Heart left ventricle (tissue), 16 donors: ENCODE measurements around the gene WARS2. TPM values are rescaled to one million over a fixed set of nuclear protein-coding genes. Genes with fewer than 3 reads are reported as not detected.

ENCODE experiments used
- ATAC-seq, 4 donors: fragments of 200-7000 bp; cut with Tn5 transposase; one replicate each; pipeline ENCODE4 v1.9.1; 2020 to 2022; ENCODE audit warnings: moderate library complexity in 4 of 4, mild to moderate bottlenecking in 3 of 4, moderate number of reproducible peaks in 1 of 4
- DNase-seq, 5 donors: peaks; one replicate each; pipeline ENCODE4 v3.0.0-alpha.2; 2020
- H3K27ac ChIP-seq, 12 donors: fragments of 200-600 bp; sonication (generic) in 4 of 12; one replicate each; pipeline versions ENCODE4 v1.5.0 to v1.8.0; 2016 to 2022; ENCODE audit warnings: mild to moderate bottlenecking in 2 of 12
- H3K27me3 ChIP-seq, 9 donors: fragments of 200-600 bp; sonication (generic) in 2 of 9; one replicate each; pipeline versions ENCODE4 v1.5.1 to v1.8.0; 2016 to 2022; ENCODE audit warnings: mild to moderate bottlenecking in 3 of 9
- H3K36me3 ChIP-seq, 9 donors: fragments of 200-600 bp; sonication (generic) in 2 of 9; one replicate each; pipeline versions ENCODE4 v1.5.0 to v1.8.0; 2018 to 2022; ENCODE audit warnings: mild to moderate bottlenecking in 2 of 9
- H3K4me1 ChIP-seq, 12 donors: fragments of 200-600 bp; sonication (generic) in 4 of 12; one replicate each; pipeline versions ENCODE4 v1.5.0 to v1.8.0; 2016 to 2022; ENCODE audit warnings: mild to moderate bottlenecking in 3 of 12
- H3K4me3 ChIP-seq, 12 donors: fragments of 200-600 bp; sonication (generic) in 4 of 12; one replicate each; pipeline versions ENCODE4 v1.5.0 to v1.8.0; 2017 to 2022; ENCODE audit warnings: mild to moderate bottlenecking in 9 of 12, moderate library complexity in 4 of 12
- H3K9me3 ChIP-seq, 12 donors: fragments of 200-600 bp; sonication (generic) in 4 of 12; one replicate each; pipeline versions ENCODE4 v1.5.0 to v1.8.0; 2016 to 2022; ENCODE audit warnings: mild to moderate bottlenecking in 1 of 12
- CTCF ChIP-seq, 12 donors: fragments of 200-600 bp; sonication (generic) in 4 of 12; IDR thresholded peaks; one replicate each; pipeline versions ENCODE4 v1.5.0 to v1.8.0; 2018 to 2022; ENCODE audit warnings: antibody characterized with exemption in 12 of 12, mild to moderate bottlenecking in 5 of 12
- POLR2A ChIP-seq, 2 donors: fragments of 450-650 bp; IDR thresholded peaks; one replicate each; pipeline ENCODE4 v1.6.1; 2017; ENCODE audit warnings: antibody characterized with exemption in 2 of 2, mild to moderate bottlenecking in 2 of 2, moderate library complexity in 2 of 2
- WGBS, 4 donors: extraction: QIAGEN DNeasy Blood & Tissue Kit in 2 of 4; methylation state at CpG; one replicate each; pipeline versions ENCODE4 v1.1.5 to v1.1.7; 2013 to 2018; 5-methylcytosine and 5-hydroxymethylcytosine counted together
- intact Hi-C, 10 donors: fragments of 100-400 bp; cut with DNase I; formaldehyde crosslinking; loops; one replicate each; pipeline versions ENCODE4 v1.11.1 to v1.14.2; 2022
- polyA plus RNA-seq, 2 donors: library from polyadenylated mRNA; stranded (reverse); fragments of 200-250 nt; gene quantifications; one replicate each; pipeline ENCODE4 v1.2.3, GENCODE V29; 2013
- total RNA-seq, 9 donors: library from RNA; depleted of rRNA in 2 of 9; stranded (reverse); fragments of >200 nt in 2 of 9; fragmentation: NEBNext Ultra II Directional in 3 of 9; extraction: Animal tissue kit (Norgen Biotek cat#: 25700) in 3 of 9; gene quantifications; one replicate each; pipeline versions ENCODE4 v1.1.0 to v1.2.4, GENCODE V29; 2016 to 2023
- donor health status: ischemic (EF 13 %, LVEDD 7.1; RV severe dilation, severe dysfunction).
- donor health status: healthy with polysubstance abuse.
- donor health status: DM: no; HTN: yes; CAD: no.
- donor health status: DM: no; HTN: no; CAD: no.
- donor health status: ischemic (EF 25% LVEDD 6.9; RV normal size, moderate dysfunction).
- donor health status: ischemic (EF 25% LVEDD 5.7; RV mildly dilated, moderate dysfunction).
- donor health status: healthy.
- donor health status: DM: yes; HTN: yes; CAD: no.
- donor health status: ischemic (EF 35%, LVEDD 5.7; RV mildly dilated, moderate dysfunction).
- donor health status: nonischemic (EF 11% LVEDD 7.7; RV severe dilation, severe dysfunction).
- donor health status: DM: yes; HTN: yes; CAD: no.
- donor health status: PGD.
- donor health status: ischemic (EF 29% LVEDD 5.4; RV normal size, mild dysfunction).
- donor health status: nonischemic (EF 23%, LVEDD 6.1; RV moderate dilation, normal function).

The WARS2 gene
- total and polyA plus RNA-seq, 11 donors = 3.9 to 15.5 (median 11.9) TPM

DNA sequence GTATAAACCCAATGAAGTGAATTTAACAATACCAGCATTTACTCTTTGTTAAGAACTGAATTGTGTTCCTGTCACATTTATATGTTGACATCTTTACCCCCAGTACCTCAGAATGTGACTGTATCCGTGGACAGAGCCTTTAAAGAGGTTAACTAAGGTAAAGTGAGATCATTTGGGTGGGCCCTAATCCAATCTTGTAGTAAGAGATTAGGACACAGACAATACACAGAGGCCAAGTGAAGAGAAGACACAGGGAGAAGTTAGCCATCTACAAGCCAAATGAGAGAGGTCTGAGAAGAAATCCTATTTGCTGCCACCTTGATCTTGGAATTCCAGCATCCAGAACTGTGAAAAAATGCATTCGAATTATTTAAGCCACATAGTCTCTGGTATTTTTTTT, 22.9 kb upstream of the WARS2 start:
- H3K9me3 ChIP-seq = no peaks in the 10 kb centered on the region
- no peak overlapping the region for H3K27ac ChIP-seq
- H3K36me3 ChIP-seq = peaks cover 0 to 51% (median 17%) of the 10 kb centered on the region in 9 donors
- WGBS, 4 donors = 60 to 68% (median 61%) methylated on average over 2 of the region's 2 CpGs
- TF ChIP-seq POLR2A (IDR thresholded peaks at IDR 0.05) (no peak), CTCF (IDR thresholded peaks at IDR 0.05) (no peak)
- intact Hi-C loops = no loop called here
- ATAC-seq = no peak
- H3K4me1 ChIP-seq = peaks cover 0 to 28% (median 3%) of the 10 kb centered on the region in 12 donors
- H3K4me3 ChIP-seq = no peak overlapping the region
- no peaks in the 10 kb centered on the region for H3K27me3 ChIP-seq
- no peak for DNase-seq

DNA sequence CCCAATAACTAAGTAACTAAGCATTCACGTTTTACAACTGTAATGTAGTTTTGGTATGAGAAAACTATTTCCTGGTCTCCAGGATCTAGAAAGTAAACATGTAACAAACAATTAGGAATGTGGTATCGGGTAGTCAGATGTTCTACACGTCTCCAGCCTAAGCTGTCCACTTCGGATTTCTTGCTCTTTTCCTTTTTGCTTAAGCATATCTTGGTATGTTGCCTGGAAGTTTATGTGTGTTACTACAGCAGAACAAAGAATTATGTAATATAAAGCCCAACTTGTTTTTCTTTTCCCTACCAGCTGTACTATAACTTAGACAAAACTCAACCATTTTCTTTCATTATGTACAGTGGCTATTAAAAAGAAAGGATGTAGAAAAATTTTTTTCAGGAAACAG, 20.4 kb upstream of the WARS2 start:
- Histone ChIP-seq H3K27me3 (no peaks in the 10 kb centered on the region), H3K36me3 (peaks cover 0 to 64% (median 34%) of the 10 kb centered on the region in 9 donors), H3K4me1 (peaks cover 0 to 28% (median 3%) of the 10 kb centered on the region in 12 donors), H3K4me3 (no peak overlapping the region), H3K27ac (peak overlapping the region in 4 of 12 donors; percentile 4 to 47 (median 30)), H3K9me3 (no peaks in the 10 kb centered on the region)
- TF ChIP-seq CTCF (IDR thresholded peaks at IDR 0.05) (no peak), POLR2A (IDR thresholded peaks at IDR 0.05) (no peak)
- ATAC-seq (peak in 1 of 4 donors; percentile 45), DNase-seq (no peak)
- 41 to 46% (median 44%) methylated on average over 4 of the region's 4 CpGs for WGBS, 4 donors
- intact Hi-C loops = no loop called here

DNA sequence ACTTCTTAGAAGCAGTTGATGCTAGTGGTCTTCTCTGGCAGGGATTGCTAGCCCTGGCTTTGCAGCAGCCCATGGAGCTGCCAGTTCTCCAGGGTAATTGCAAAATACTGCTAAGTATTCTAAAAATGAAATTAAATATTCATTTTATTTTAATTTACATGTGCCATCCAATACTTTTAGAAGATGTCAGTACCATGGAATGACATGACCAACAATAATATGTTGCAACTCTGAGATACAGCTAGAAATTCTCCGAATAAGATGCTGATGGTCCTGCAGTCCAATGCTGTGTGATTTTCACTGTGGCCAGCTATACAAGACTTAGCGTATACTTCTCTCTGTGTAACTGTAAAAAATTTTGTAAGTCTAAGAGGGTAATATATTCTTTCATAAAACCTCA, 20.0 kb upstream of the WARS2 start:
- Histone ChIP-seq H3K27me3 (no peaks in the 10 kb centered on the region), H3K27ac (peak overlapping the region in 5 of 12 donors; percentile 3 to 47 (median 25)), H3K9me3 (no peaks in the 10 kb centered on the region), H3K36me3 (peaks cover 0 to 64% (median 34%) of the 10 kb centered on the region in 9 donors), H3K4me3 (no peak overlapping the region), H3K4me1 (peaks cover 0 to 28% (median 3%) of the 10 kb centered on the region in 12 donors)
- no peak for ATAC-seq
- DNase-seq = no peak
- intact Hi-C loops = no loop called here
- WGBS, 4 donors = 84 to 92% (median 90%) methylated on average over 2 of the region's 2 CpGs
- TF ChIP-seq POLR2A (IDR thresholded peaks at IDR 0.05) = no peak
- TF ChIP-seq CTCF (IDR thresholded peaks at IDR 0.05) = no peak

- Histone ChIP-seq H3K27ac (peak overlapping the region in 5 of 12 donors; percentile 3 to 47 (median 25)), H3K36me3 (peaks cover 0 to 68% (median 34%) of the 10 kb centered on the region in 9 donors), H3K4me1 (peaks cover 0 to 28% (median 3%) of the 10 kb centered on the region in 12 donors), H3K9me3 (peaks cover 0 to 3% (median 0%) of the 10 kb centered on the region in 12 donors), H3K4me3 (no peak overlapping the region), H3K27me3 (no peaks in the 10 kb centered on the region)
- peak in 1 of 4 donors; percentile 26 for ATAC-seq
- 79 to 91% (median 88%) methylated on average over 2 of the region's 2 CpGs for WGBS, 4 donors
- no peak for DNase-seq
- intact Hi-C loops = no loop called here
- TF ChIP-seq POLR2A (IDR thresholded peaks at IDR 0.05) = no peak
- TF ChIP-seq CTCF (IDR thresholded peaks at IDR 0.05) = no peak
Measured at GRCh38 chr1:119159966-119160365, 19.5 kb upstream of the WARS2 start.
